ENCODE results near the gene AFF3.

The AFF3 gene

DNA sequence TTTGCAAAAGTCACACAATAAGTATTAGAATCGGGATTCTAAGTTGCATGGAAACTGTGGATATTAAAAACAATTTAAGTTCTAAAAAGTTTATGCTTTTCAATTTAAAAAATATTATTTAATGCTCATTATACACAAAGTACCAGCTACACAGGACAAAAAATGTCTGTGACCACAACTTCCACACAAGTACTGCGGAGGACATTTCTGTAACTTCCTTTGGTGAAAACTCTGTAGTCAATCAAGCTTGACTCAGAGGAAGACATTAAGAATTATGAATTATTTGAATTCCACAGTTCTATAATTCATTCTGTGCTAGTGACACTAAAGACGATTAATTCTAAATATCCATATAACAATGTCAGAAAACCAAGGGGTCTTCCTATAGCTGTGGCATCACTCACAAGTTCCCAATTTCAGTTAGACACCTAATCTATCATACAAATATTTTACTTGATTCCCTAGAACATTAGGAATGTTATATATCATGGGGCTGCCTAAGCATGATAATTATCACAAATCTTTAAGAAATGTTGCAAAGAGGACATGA lies 120.5 kb downstream of the AFF3 start:
- H3K27me3 Mint-ChIP-seq (ENCODE audit: low read depth) = no peaks in the 10 kb centered on the region
- H3K4me3 Mint-ChIP-seq = no peak overlapping the region
- H3K27ac Mint-ChIP-seq = no peak overlapping the region
- H3K36me3 Mint-ChIP-seq (ENCODE audit: low read depth) = no peaks in the 10 kb centered on the region
- DNase-seq (ENCODE audit: low spot score) = no peak
- H3K4me1 Mint-ChIP-seq (ENCODE audit: low read depth) = no peaks in the 10 kb centered on the region
- no peaks in the 10 kb centered on the region for H3K9me3 Mint-ChIP-seq

DNA sequence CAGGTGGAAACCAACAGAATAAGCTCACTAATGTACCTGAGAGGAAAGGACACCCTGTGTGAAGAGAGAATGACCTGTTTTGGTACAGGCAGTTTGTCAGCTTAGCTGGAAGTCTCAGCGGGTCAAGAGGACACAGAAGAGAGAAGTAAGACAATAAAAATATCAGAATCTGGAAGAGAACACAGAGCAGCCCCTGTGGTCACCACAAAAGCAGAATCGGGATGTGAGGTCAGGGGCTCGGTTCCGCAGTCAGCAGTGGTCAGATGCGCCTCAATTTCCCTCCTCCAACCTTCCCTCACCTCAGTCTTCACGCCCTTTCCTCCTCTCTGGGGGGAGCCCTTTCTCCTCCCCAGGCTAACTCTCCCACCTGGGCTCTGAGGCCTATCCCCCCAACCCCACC lies 122.9 kb downstream of the AFF3 start:
- no peak overlapping the region for H3K4me3 Mint-ChIP-seq
- H3K27me3 Mint-ChIP-seq (ENCODE audit: low read depth) = no peaks in the 10 kb centered on the region
- no peak for DNase-seq (ENCODE audit: low spot score)
- no peaks in the 10 kb centered on the region for H3K36me3 Mint-ChIP-seq (ENCODE audit: low read depth)
- no peak overlapping the region for H3K27ac Mint-ChIP-seq
- no peaks in the 10 kb centered on the region for H3K4me1 Mint-ChIP-seq (ENCODE audit: low read depth)
- no peaks in the 10 kb centered on the region for H3K9me3 Mint-ChIP-seq

- Mint-ChIP-seq H3K27me3 (ENCODE audit: low read depth) (no peaks in the 10 kb centered on the region), H3K36me3 (ENCODE audit: low read depth) (no peaks in the 10 kb centered on the region), H3K9me3 (no peaks in the 10 kb centered on the region), H3K4me3 (no peak overlapping the region), H3K4me1 (ENCODE audit: low read depth) (no peaks in the 10 kb centered on the region), H3K27ac (no peak overlapping the region)
- no peak for DNase-seq (ENCODE audit: low spot score)
These were observed 123.8 kb downstream of the AFF3 start for GRCh38 chr2:100018341-100019193.

- no peaks in the 10 kb centered on the region for H3K4me1 Mint-ChIP-seq (ENCODE audit: low read depth)
- no peaks in the 10 kb centered on the region for H3K27me3 Mint-ChIP-seq (ENCODE audit: low read depth)
- H3K9me3 Mint-ChIP-seq = no peaks in the 10 kb centered on the region
- no peak overlapping the region for H3K4me3 Mint-ChIP-seq
- H3K36me3 Mint-ChIP-seq (ENCODE audit: low read depth) = no peaks in the 10 kb centered on the region
- no peak overlapping the region for H3K27ac Mint-ChIP-seq
- DNase-seq (ENCODE audit: low spot score) = no peak
These were observed 124.8 kb downstream of the AFF3 start for GRCh38 chr2:100017633-100018032.

DNA sequence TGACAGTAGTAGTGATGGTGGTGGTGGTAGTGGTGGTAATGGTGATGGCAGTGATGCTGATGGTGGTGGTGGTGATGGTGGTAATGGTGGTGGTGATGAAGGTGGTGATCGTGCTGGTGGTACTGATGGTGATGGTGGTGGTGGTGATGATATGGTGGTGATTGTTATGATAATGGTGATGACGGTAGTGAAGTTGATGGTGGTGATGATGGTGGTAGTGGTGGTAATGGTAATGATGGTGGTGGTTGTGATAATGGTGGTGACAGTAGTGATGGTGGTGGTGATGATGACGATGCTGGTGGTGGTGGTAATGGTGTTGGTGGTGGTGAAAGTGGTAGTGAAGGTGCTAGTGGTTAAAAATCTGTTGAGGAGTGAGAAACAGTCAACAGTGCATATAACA lies 125.6 kb downstream of the AFF3 start:
- DNase-seq (ENCODE audit: low spot score) = no peak
- Mint-ChIP-seq H3K4me3 (no peak overlapping the region), H3K4me1 (ENCODE audit: low read depth) (no peaks in the 10 kb centered on the region), H3K27ac (no peak overlapping the region), H3K36me3 (ENCODE audit: low read depth) (no peaks in the 10 kb centered on the region), H3K9me3 (no peaks in the 10 kb centered on the region), H3K27me3 (ENCODE audit: low read depth) (no peaks in the 10 kb centered on the region)

- H3K27ac Mint-ChIP-seq = no peak overlapping the region
- no peak for DNase-seq (ENCODE audit: low spot score)
- no peak overlapping the region for H3K4me3 Mint-ChIP-seq
- H3K9me3 Mint-ChIP-seq = no peaks in the 10 kb centered on the region
- H3K27me3 Mint-ChIP-seq (ENCODE audit: low read depth) = no peaks in the 10 kb centered on the region
- H3K4me1 Mint-ChIP-seq (ENCODE audit: low read depth) = no peaks in the 10 kb centered on the region
- H3K36me3 Mint-ChIP-seq (ENCODE audit: low read depth) = no peaks in the 10 kb centered on the region
These were observed 126.5 kb downstream of the AFF3 start for GRCh38 chr2:100015849-100016248.

GRCh38 chr2:100013892-100014677 lies 128.3 kb downstream of the AFF3 start:
- no peaks in the 10 kb centered on the region for H3K4me1 Mint-ChIP-seq (ENCODE audit: low read depth)
- no peak for DNase-seq (ENCODE audit: low spot score)
- no peak overlapping the region for H3K27ac Mint-ChIP-seq
- H3K27me3 Mint-ChIP-seq (ENCODE audit: low read depth) = no peaks in the 10 kb centered on the region
- no peaks in the 10 kb centered on the region for H3K36me3 Mint-ChIP-seq (ENCODE audit: low read depth)
- H3K9me3 Mint-ChIP-seq = no peaks in the 10 kb centered on the region
- H3K4me3 Mint-ChIP-seq = no peak overlapping the region

DNA sequence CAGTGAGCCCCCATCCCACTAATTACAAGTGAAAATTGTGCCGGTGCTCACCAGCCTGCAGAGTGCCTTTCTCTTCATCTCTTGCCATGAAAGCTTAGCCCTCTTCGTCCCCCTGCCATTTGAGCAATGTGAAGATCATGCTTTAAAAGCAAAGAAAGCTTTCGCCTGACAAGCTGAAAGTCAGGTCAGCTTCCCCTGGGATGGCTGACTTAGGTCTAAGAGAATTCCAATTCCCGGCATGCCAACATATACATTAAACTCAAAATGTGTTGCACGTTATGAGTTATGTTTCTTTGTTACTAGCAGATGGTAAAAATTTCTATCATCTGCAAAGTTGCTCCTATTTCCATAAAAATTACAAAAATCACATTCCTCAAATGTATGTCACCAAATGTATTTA lies 129.8 kb downstream of the AFF3 start:
- Mint-ChIP-seq H3K4me3 (no peak overlapping the region), H3K36me3 (ENCODE audit: low read depth) (no peaks in the 10 kb centered on the region), H3K4me1 (ENCODE audit: low read depth) (no peaks in the 10 kb centered on the region), H3K27me3 (ENCODE audit: low read depth) (no peaks in the 10 kb centered on the region), H3K27ac (no peak overlapping the region), H3K9me3 (no peaks in the 10 kb centered on the region)
- no peak for DNase-seq (ENCODE audit: low spot score)

GRCh38 chr2:100011272-100011731 lies 131.1 kb downstream of the AFF3 start:
- H3K36me3 Mint-ChIP-seq (ENCODE audit: low read depth) = no peaks in the 10 kb centered on the region

DNA sequence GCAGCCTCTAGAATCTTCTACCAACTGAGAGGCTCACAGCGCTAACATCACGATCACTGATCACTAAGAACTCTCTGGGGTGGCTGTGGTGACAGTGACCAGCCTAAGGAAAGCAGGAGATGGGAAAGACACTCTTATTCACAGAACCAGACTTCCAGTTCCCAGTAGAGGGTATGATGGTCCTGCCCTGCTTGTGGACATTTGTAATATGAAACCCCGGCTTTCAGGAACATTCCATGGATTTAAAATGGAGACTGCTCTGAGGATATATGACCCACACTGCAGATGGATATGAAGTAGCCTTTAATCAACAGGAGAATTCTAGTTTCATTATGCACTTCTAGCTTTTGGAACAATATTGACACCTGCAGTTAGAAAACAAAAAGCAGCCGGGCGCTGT lies 131.8 kb downstream of the AFF3 start:
- H3K4me3 Mint-ChIP-seq = no peak overlapping the region
- no peaks in the 10 kb centered on the region for H3K27me3 Mint-ChIP-seq (ENCODE audit: low read depth)

More at GRCh38 chr2:100011272-100011731, 131.1 kb downstream of the AFF3 start:
- Mint-ChIP-seq H3K4me3 (no peak overlapping the region), H3K27me3 (ENCODE audit: low read depth) (no peaks in the 10 kb centered on the region), H3K9me3 (no peaks in the 10 kb centered on the region), H3K27ac (no peak overlapping the region), H3K4me1 (ENCODE audit: low read depth) (no peaks in the 10 kb centered on the region)
- no peak for DNase-seq (ENCODE audit: low spot score)

GRCh38 chr2:100009743-100010142 lies 132.6 kb downstream of the AFF3 start:
- Mint-ChIP-seq H3K4me3 (no peak overlapping the region), H3K27ac (no peak overlapping the region), H3K4me1 (ENCODE audit: low read depth) (no peaks in the 10 kb centered on the region), H3K27me3 (ENCODE audit: low read depth) (no peaks in the 10 kb centered on the region), H3K9me3 (no peaks in the 10 kb centered on the region), H3K36me3 (ENCODE audit: low read depth) (no peaks in the 10 kb centered on the region)
- DNase-seq (ENCODE audit: low spot score) = no peak

More for the DNA sequence above, 131.8 kb downstream of the AFF3 start:
- Mint-ChIP-seq H3K36me3 (ENCODE audit: low read depth) (no peaks in the 10 kb centered on the region), H3K4me1 (ENCODE audit: low read depth) (no peaks in the 10 kb centered on the region), H3K27ac (no peak overlapping the region), H3K9me3 (no peaks in the 10 kb centered on the region)
- DNase-seq (ENCODE audit: low spot score) = no peak

DNA sequence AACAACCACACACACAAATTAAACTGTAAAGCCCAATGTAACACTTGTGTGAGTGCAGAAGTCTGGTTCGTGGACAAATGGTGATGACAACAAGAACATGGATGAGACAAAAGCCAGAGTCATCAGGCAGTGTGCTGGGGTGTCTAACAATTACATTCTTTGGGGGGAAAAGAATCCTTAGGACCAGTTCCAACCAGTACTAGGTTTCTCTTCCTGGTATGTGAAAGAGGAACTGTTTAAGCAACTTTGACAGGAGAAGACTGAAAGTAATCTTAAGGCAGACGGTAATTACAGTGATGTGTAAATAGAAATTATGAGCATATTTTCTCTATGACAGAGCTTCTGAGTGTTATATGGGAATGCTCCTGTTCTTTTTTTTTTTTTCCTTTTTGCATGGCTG lies 133.4 kb downstream of the AFF3 start:
- no peak for DNase-seq (ENCODE audit: low spot score)
- Mint-ChIP-seq H3K27ac (no peak overlapping the region), H3K36me3 (ENCODE audit: low read depth) (no peaks in the 10 kb centered on the region)

DNA sequence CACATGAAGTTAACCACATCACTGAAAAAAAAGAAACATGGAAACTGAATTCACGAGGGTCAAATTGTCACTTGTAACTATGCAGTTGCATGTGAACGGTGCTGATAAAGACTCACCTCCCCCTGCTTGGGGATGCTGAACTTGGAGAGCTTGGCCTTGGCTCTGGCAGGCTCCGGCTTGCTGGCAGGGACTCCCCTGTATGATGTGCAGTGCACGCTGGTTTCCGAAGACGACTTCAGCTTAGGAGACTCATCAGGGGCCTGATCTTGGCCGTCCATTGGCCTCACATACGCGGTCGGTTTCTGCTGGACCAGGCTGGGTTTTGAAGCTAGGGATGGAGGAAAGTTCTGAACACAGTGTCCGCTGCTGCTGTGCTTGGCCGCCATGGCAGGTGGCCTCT lies 135.9 kb downstream of the AFF3 start:
- peaks cover 2% of the 10 kb centered on the region for H3K36me3 Mint-ChIP-seq (ENCODE audit: low read depth)
- no peaks in the 10 kb centered on the region for H3K4me1 Mint-ChIP-seq (ENCODE audit: low read depth)
- H3K27ac Mint-ChIP-seq = no peak overlapping the region
- H3K9me3 Mint-ChIP-seq = no peaks in the 10 kb centered on the region
- no peaks in the 10 kb centered on the region for H3K27me3 Mint-ChIP-seq (ENCODE audit: low read depth)
- H3K4me3 Mint-ChIP-seq = no peak overlapping the region
- DNase-seq (ENCODE audit: low spot score) = no peak

More for the DNA sequence above, 133.4 kb downstream of the AFF3 start:
- no peaks in the 10 kb centered on the region for H3K27me3 Mint-ChIP-seq (ENCODE audit: low read depth)
- no peaks in the 10 kb centered on the region for H3K9me3 Mint-ChIP-seq
- H3K4me3 Mint-ChIP-seq = no peak overlapping the region
- H3K4me1 Mint-ChIP-seq (ENCODE audit: low read depth) = no peaks in the 10 kb centered on the region

DNA sequence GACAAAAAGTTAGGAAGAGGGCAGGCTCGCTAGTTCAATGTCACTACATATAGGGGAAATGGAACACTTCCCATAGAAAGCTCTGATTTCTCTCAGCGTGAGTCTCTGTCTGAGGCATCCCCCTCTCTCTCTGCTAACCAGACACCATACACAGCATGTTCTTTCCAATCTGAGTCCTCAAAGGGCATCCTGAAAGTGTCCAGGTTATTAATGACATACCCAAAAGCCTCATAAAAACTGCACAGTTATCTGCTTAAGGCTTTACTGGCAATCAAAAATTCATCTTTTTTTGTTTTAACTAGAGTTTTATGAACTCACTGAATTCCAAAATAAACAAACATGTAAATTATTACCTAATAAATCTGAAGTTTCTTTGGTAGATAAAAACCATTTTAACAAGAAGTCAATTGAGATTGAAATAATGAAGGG lies 137.4 kb downstream of the AFF3 start:
- no peaks in the 10 kb centered on the region for H3K27me3 Mint-ChIP-seq (ENCODE audit: low read depth)
- no peak overlapping the region for H3K27ac Mint-ChIP-seq
- peaks cover 8% of the 10 kb centered on the region for H3K4me1 Mint-ChIP-seq (ENCODE audit: low read depth)
- peaks cover 2% of the 10 kb centered on the region for H3K36me3 Mint-ChIP-seq (ENCODE audit: low read depth)
- DNase-seq (ENCODE audit: low spot score) = no peak
- no peak overlapping the region for H3K4me3 Mint-ChIP-seq
- no peaks in the 10 kb centered on the region for H3K9me3 Mint-ChIP-seq
